ENCODE data around the gene BRF1.

GRCh38 chr14:105329411-105330150 is 28.8 kb upstream of the BRF1 start:
- TF ChIP-seq POLR2A (IDR thresholded peaks at IDR 0.05) (no peak), CTCF (IDR thresholded peaks at IDR 0.05) (no peak)
